Inflammatory macrophage (primary cell): Measurements from ENCODE around the gene PSME2.

Experiments
- DNase-seq, 2 donors: peaks; one replicate each; pipeline ENCODE4 v3.0.0-alpha.2; 2020 to 2022

Gene PSME2

GRCh38 chr14:24179294-24179960 is 33.0 kb upstream of the PSME2 start:
- DNase-seq = no peak

- DNase-seq = no peak
These were observed 32.2 kb upstream of the PSME2 start for GRCh38 chr14:24178399-24179178.

- no peak for DNase-seq
These were observed 31.5 kb upstream of the PSME2 start for GRCh38 chr14:24177891-24178290.

- DNase-seq = no peak
These were observed 30.8 kb upstream of the PSME2 start for GRCh38 chr14:24177041-24177825.

GRCh38 chr14:24176599-24176998 is 30.2 kb upstream of the PSME2 start:
- no peak for DNase-seq

GRCh38 chr14:24172871-24173281 is 26.5 kb upstream of the PSME2 start:
- no peak for DNase-seq

GRCh38 chr14:24172261-24172860 is 26.0 kb upstream of the PSME2 start:
- no peak for DNase-seq

- DNase-seq = peak in 1 of 2 donors; percentile 3
These were observed 25.2 kb upstream of the PSME2 start, which contains the start of gene REC8 for GRCh38 chr14:24171422-24172260. TSS of gene REC8 (plus strand) at chr14:24172080. CDS start at chr14:24172553, 473 bp downstream.

GRCh38 chr14:24167469-24168114 is 21.2 kb upstream of the PSME2 start:
- peak; percentile 64 to 67 for DNase-seq

GRCh38 chr14:24165785-24166184 is 19.4 kb upstream of the PSME2 start:
- no peak for DNase-seq

- no peak for DNase-seq
These were observed 18.1 kb upstream of the PSME2 start for GRCh38 chr14:24164518-24164991.

GRCh38 chr14:24162093-24162492 is 15.7 kb upstream of the PSME2 start:
- no peak for DNase-seq

GRCh38 chr14:24160850-24161804 is 14.7 kb upstream of the PSME2 start, which contains the start of gene IRF9:
TSS of gene IRF9 (plus strand) at chr14:24161265. CDS start at chr14:24162145, 880 bp downstream.
- DNase-seq = peak; percentile 95 to 97

- DNase-seq = no peak
These were observed 14.1 kb upstream of the PSME2 start for GRCh38 chr14:24160499-24160849.

GRCh38 chr14:24159777-24160498 is 13.5 kb upstream of the PSME2 start:
- DNase-seq = no peak

- DNase-seq = no peak
These were observed 10.9 kb upstream of the PSME2 start for GRCh38 chr14:24157331-24157730.

- no peak for DNase-seq
These were observed 10.4 kb upstream of the PSME2 start for GRCh38 chr14:24156840-24157239.

GRCh38 chr14:24155100-24155499 is 8.7 kb upstream of the PSME2 start:
- no peak for DNase-seq

GRCh38 chr14:24151404-24152080 is 5.1 kb upstream of the PSME2 start:
- no peak for DNase-seq
